Hematopoietic multipotent progenitor cell (in vitro differentiated cells): ENCODE measurements around the gene BEND2. TPM values are rescaled to one million over a fixed set of nuclear protein-coding genes. Genes with fewer than 3 reads are reported as not detected.

Source experiments
- DNase-seq, 3 donors: peaks; one replicate each; pipeline ENCODE4 v3.0.0-alpha.2; 2011 to 2015; ENCODE audit warnings: low read depth in 2 of 3, low spot score in 2 of 3
- total RNA-seq: library from RNA; depleted of rRNA; stranded (reverse); fragments of >200 nt; gene quantifications from one replicate; pipeline ENCODE4 v1.2.3, GENCODE V29; 2012

BEND2 gene
- total RNA-seq, 1 donor = under 0.01 TPM

- DNase-seq = peak in 2 of 3 donors; percentile 11 to 49
Observed at GRCh38 chrX:18146954-18147353, 73.7 kb downstream of the BEND2 start.

GRCh38 chrX:18146009-18146408 lies 74.7 kb downstream of the BEND2 start:
- no peak for DNase-seq

GRCh38 chrX:18136816-18137215 lies 83.9 kb downstream of the BEND2 start:
- no peak for DNase-seq

- no peak for DNase-seq
Observed at GRCh38 chrX:18133605-18134004, 87.1 kb downstream of the BEND2 start.

- no peak for DNase-seq
Observed at GRCh38 chrX:18129690-18130089, 91.0 kb downstream of the BEND2 start.

GRCh38 chrX:18126971-18127370 lies 93.7 kb downstream of the BEND2 start:
- no peak for DNase-seq

- DNase-seq = peak in 1 of 3 donors; percentile 3
Observed at GRCh38 chrX:18119856-18120255, 100.8 kb downstream of the BEND2 start.

Other genes with a start within 250 kb of the BEND2 start
- 7.8 TPM for gene SCML2, start 133.8 kb upstream of the BEND2 start, total RNA-seq
- 1.9 TPM for gene CDKL5, start 204.7 kb upstream of the BEND2 start, total RNA-seq